HG02981 (cell line): ENCODE measurements around the gene ZNF438.

Experiments
- ATAC-seq: cut with Tn5 transposase; IDR thresholded peaks from one replicate; pipeline ENCODE4 v1.9.1; 2021; ENCODE audit warnings: mild to moderate bottlenecking, moderate library complexity; ENCODE audit not compliant: unreplicated experiment

The ZNF438 gene

GRCh38 chr10:30855131-30855530 is 176.5 kb downstream of the ZNF438 start:
- no peak for ATAC-seq

- no peak for ATAC-seq
These were observed 177.0 kb downstream of the ZNF438 start for GRCh38 chr10:30854656-30855055.

GRCh38 chr10:30853066-30853465 is 178.6 kb downstream of the ZNF438 start:
- ATAC-seq, result no peak

GRCh38 chr10:30850776-30851175 is 180.9 kb downstream of the ZNF438 start:
- no peak for ATAC-seq

- ATAC-seq, result no peak
These were observed 182.2 kb downstream of the ZNF438 start for GRCh38 chr10:30849231-30850035.

- no peak for ATAC-seq
These were observed 183.2 kb downstream of the ZNF438 start for GRCh38 chr10:30848396-30849032.

GRCh38 chr10:30847642-30848041 is 184.0 kb downstream of the ZNF438 start:
- no peak for ATAC-seq

GRCh38 chr10:30847199-30847598 is 184.5 kb downstream of the ZNF438 start:
- ATAC-seq, result no peak

- no peak for ATAC-seq
These were observed 185.0 kb downstream of the ZNF438 start for GRCh38 chr10:30846710-30847109.

- ATAC-seq, result no peak
These were observed 188.8 kb downstream of the ZNF438 start for GRCh38 chr10:30842894-30843293.

GRCh38 chr10:30842185-30842584 is 189.5 kb downstream of the ZNF438 start:
- ATAC-seq, result no peak

GRCh38 chr10:30840395-30841050 is 191.1 kb downstream of the ZNF438 start:
- no peak for ATAC-seq

- ATAC-seq, result no peak
These were observed 192.0 kb downstream of the ZNF438 start for GRCh38 chr10:30839652-30840051.

- no peak for ATAC-seq
These were observed 195.3 kb downstream of the ZNF438 start for GRCh38 chr10:30836406-30836805.

- ATAC-seq, result no peak
These were observed 196.5 kb downstream of the ZNF438 start for GRCh38 chr10:30835146-30835545.

GRCh38 chr10:30834651-30835050 is 197.0 kb downstream of the ZNF438 start:
- no peak for ATAC-seq

- no peak for ATAC-seq
These were observed 197.5 kb downstream of the ZNF438 start for GRCh38 chr10:30834153-30834552.

GRCh38 chr10:30833628-30833970 is 198.1 kb downstream of the ZNF438 start:
- no peak for ATAC-seq

GRCh38 chr10:30832749-30833627 is 198.7 kb downstream of the ZNF438 start:
- ATAC-seq, result no peak

GRCh38 chr10:30832001-30832748 is 199.5 kb downstream of the ZNF438 start:
- no peak for ATAC-seq
